Stimulated activated CD4-positive, alpha-beta T cell treated with anti-CD3 and anti-CD28 coated beads, TNF-alpha, amount 100 ng/mL, for 24 hours (primary cell): ENCODE results near the gene METTL14.

Source experiments
- DNase-seq, 3 experiments: peaks; one replicate each; pipeline ENCODE4 v3.0.0-alpha.2; 2020; ENCODE audit warnings: low read depth in 3 of 3

METTL14 gene

GRCh38 chr4:118759481-118759880, 74.3 kb downstream of the METTL14 start:
- no peak for DNase-seq

GRCh38 chr4:118760092-118760491, 74.9 kb downstream of the METTL14 start:
- no peak for DNase-seq

GRCh38 chr4:118760493-118760892, 75.3 kb downstream of the METTL14 start:
- no peak for DNase-seq

GRCh38 chr4:118761397-118762016, 76.3 kb downstream of the METTL14 start:
- no peak for DNase-seq

GRCh38 chr4:118762155-118762554, 77.0 kb downstream of the METTL14 start:
- DNase-seq: no peak

GRCh38 chr4:118762730-118763477, 77.7 kb downstream of the METTL14 start:
- DNase-seq: no peak
